ENCODE measurements around the gene LYAR. TPM values are rescaled to one million over a fixed set of nuclear protein-coding genes. Genes with fewer than 3 reads are reported as not detected.
"Not testable (repeated sequence)": the region's sequence is repeated elsewhere in the genome, so short reads cannot be mapped to it uniquely, and the experiment has no call there.

The LYAR gene
- polyA plus RNA-seq, 1 of the 3 experiments (the other 2 are of a cell fraction): 11.2 TPM

- TF ChIP-seq ZBTB33 (IDR thresholded peaks at IDR 0.05; ENCODE audit: borderline replicate concordance, low read depth) (no peak), PBX3 (IDR thresholded peaks at IDR 0.05) (no peak), RXRA (IDR thresholded peaks at IDR 0.05; ENCODE audit: borderline replicate concordance, low read depth) (no peak), MXI1 (IDR thresholded peaks at IDR 0.05; ENCODE audit: low read depth, low read length) (no peak), EP300 (IDR thresholded peaks at IDR 0.05; ENCODE audit: borderline replicate concordance in 1 of 2, low read depth in 1 of 2, low read length in 1 of 2) (no peak)
- TF ChIP-seq, protein P1, sequence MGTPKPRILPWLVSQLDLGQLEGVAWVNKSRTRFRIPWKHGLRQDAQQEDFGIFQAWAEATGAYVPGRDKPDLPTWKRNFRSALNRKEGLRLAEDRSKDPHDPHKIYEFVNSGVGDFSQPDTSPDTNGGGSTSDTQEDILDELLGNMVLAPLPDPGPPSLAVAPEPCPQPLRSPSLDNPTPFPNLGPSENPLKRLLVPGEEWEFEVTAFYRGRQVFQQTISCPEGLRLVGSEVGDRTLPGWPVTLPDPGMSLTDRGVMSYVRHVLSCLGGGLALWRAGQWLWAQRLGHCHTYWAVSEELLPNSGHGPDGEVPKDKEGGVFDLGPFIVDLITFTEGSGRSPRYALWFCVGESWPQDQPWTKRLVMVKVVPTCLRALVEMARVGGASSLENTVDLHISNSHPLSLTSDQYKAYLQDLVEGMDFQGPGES (IDR thresholded peaks at IDR 0.05; ENCODE audit: low read depth, low read length): no peak
- TF ChIP-seq, protein P2, sequence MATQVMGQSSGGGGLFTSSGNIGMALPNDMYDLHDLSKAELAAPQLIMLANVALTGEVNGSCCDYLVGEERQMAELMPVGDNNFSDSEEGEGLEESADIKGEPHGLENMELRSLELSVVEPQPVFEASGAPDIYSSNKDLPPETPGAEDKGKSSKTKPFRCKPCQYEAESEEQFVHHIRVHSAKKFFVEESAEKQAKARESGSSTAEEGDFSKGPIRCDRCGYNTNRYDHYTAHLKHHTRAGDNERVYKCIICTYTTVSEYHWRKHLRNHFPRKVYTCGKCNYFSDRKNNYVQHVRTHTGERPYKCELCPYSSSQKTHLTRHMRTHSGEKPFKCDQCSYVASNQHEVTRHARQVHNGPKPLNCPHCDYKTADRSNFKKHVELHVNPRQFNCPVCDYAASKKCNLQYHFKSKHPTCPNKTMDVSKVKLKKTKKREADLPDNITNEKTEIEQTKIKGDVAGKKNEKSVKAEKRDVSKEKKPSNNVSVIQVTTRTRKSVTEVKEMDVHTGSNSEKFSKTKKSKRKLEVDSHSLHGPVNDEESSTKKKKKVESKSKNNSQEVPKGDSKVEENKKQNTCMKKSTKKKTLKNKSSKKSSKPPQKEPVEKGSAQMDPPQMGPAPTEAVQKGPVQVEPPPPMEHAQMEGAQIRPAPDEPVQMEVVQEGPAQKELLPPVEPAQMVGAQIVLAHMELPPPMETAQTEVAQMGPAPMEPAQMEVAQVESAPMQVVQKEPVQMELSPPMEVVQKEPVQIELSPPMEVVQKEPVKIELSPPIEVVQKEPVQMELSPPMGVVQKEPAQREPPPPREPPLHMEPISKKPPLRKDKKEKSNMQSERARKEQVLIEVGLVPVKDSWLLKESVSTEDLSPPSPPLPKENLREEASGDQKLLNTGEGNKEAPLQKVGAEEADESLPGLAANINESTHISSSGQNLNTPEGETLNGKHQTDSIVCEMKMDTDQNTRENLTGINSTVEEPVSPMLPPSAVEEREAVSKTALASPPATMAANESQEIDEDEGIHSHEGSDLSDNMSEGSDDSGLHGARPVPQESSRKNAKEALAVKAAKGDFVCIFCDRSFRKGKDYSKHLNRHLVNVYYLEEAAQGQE (IDR thresholded peaks at IDR 0.05; ENCODE audit: low read depth, low read length): no peak
Measured at GRCh38 chr4:4259484-4260100, 30.4 kb downstream of the LYAR start (continued).

DNA sequence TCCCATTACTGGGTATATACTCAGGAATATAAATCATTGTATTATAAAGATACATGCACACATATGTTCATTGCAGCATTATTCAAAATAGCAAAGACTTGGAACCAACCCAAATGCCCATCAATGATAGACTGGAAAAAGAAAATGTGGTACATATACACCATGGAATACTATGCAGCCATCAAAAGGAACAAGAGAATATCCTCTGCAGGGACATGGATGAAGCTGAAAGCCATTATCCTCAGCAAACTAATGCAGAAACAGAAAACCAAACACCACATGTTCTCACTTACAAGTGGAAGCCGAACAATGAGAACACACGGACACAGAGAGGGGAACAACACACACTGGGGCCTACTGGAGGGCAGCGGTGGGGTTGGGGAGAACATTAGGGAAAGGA is 32.2 kb downstream of the LYAR start:
- 61% methylated on average over 3 of the region's 3 CpGs for WGBS (ENCODE audit: low lambda C conversion rate)
- H3K27ac ChIP-seq (ENCODE audit: low read depth in 2 of 2, low read length in 1 of 2); H3K4me3 ChIP-seq (ENCODE audit: low read depth in 2 of 2, low read length in 1 of 2); H3K27me3 ChIP-seq (ENCODE audit: insufficient read depth); DNase-seq; H3K4me2 ChIP-seq; H3K9ac ChIP-seq; H4K20me1 ChIP-seq (ENCODE audit: insufficient read depth); H3F3A ChIP-seq (replicated peaks; ENCODE audit: insufficient read depth); H3K79me2 ChIP-seq (ENCODE audit: insufficient read depth); CTCF ChIA-PET; POLR2A ChIA-PET; H3K9me2 ChIP-seq; H3K4me1 ChIP-seq (ENCODE audit: control insufficient read depth in 1 of 2, insufficient read depth in 2 of 2, low read depth in 1 of 2, low read length in 1 of 2); H3K9me3 ChIP-seq; H3K36me3 ChIP-seq (replicated peaks in 1 of 2; ENCODE audit: control insufficient read depth in 1 of 2, insufficient read depth in 2 of 2, low read length in 1 of 2); H2AFZ ChIP-seq (ENCODE audit: low read depth): not testable (repeated sequence)

Data from SK-N-SH (cell line).